AG04449 (cell line): Measurements from ENCODE around the gene UACA.

ENCODE experiments used
- CTCF ChIA-PET: fragments of 350-600 bp; formaldehyde crosslinking; extraction: SDS; loops from one replicate; lab custom pipeline; 2021; ENCODE audit warnings: antibody characterized with exemption; lab: Yijun Ruan, JAX
- POLR2A ChIA-PET: fragments of 400-600, 350-600 bp; formaldehyde crosslinking; extraction: SDS; loops from one replicate; lab custom pipeline; 2020; ENCODE audit warnings: antibody characterized with exemption, inconsistent platforms; lab: Yijun Ruan, JAX
- DNase-seq: peaks from one replicate; pipeline ENCODE4 v3.0.0-alpha.2; 2010; ENCODE audit warnings: low read depth, low spot score
- H3K4me3 ChIP-seq: 2 replicates; pipeline ENCODE4 v1.5.1; 2011; ENCODE audit warnings: low read depth, mild to moderate bottlenecking, control low read depth, low read length
- CTCF ChIP-seq: IDR thresholded peaks from one replicate; pipeline ENCODE4 v1.5.1; 2011; ENCODE audit warnings: mild to moderate bottlenecking, moderate library complexity, low read length, control low read depth, inconsistent platforms; ENCODE audit not compliant: insufficient read depth; ENCODE audit errors: missing control alignments

Gene UACA

GRCh38 chr15:70704731-70705130 lies 58.6 kb downstream of the UACA start:
- ChIA-PET POLR2A (no interaction called here), CTCF (interaction anchor here (1.1 to 4.8 kb wide), 4 partner anchors 9 to 108 kb away, joined by 3 to 28 read pairs (median 6); no protein-coding TSS in a partner anchor)
- no peak for TF ChIP-seq CTCF

DNA sequence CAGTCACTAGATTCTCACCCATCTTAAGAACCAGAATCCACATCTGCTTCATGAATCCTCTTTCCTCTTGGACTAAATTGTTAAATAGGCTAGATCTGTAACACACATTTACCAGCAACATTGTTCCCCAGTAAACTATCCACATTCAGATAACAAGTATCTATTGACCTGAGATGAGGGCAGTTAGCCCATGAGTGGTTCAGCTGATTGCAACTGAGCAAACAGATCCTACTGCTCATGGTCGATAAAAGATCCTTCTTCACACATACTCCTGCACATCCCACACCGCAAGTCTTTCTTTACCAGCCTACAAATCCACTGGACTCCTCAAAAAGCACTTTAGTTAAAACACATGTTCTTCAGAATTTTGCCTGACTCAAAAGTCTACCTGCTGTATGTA lies 59.2 kb downstream of the UACA start:
- ChIA-PET POLR2A (no interaction called here), CTCF (interaction anchor here (0.6 to 4.8 kb wide), 6 partner anchors 9 to 171 kb away, joined by 3 to 28 read pairs (median 4); no protein-coding TSS in a partner anchor)
- H3K4me3 ChIP-seq, result no peak overlapping the region

More at GRCh38 chr15:70704731-70705130, 58.6 kb downstream of the UACA start:
- no peak for DNase-seq
- no peak overlapping the region for H3K4me3 ChIP-seq

DNA sequence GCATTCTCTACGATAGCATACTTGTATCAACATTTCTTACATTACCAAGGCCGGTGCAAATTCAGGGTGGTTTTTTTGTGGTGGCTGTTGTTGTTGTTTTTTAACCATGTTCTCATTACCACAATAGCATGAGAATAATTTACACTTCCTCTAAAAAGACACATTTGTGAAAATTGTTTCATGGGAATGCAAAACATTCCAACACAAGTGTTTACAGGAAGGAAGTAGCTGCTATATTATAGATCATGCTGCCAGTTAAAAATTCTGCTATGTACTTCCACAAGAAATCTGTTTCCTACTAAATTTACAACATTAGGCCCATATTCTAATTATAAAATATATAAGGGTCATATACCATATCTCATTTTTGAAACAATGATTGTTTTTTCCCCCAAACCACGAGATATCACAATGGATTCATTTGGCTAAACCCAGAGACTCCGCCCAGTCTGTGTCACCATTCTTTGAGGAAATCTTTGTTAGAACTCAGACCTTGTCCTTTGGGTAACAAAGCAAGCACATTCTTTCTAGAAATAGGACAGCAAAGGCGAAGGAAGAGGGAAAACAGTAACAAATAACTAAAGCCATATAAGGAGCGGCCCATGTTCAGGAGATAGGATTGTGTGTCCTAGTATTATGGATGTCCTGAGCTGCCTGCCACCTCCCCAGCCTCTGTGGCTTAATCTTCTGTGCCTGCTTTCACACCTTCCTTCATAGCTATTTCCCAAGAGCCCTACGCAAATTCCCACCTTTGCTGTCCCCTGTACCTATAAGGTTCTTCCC lies 60.1 kb downstream of the UACA start:
- H3K4me3 ChIP-seq, result no peak overlapping the region
- ChIA-PET CTCF (interaction anchor here (0.7 to 4.8 kb wide), 8 partner anchors 8 to 171 kb away, joined by 3 to 28 read pairs (median 4); no protein-coding TSS in a partner anchor), POLR2A (interaction anchor here (1.6 kb wide), 1 partner anchor 20 kb away, joined by 5 read pairs; no protein-coding TSS in a partner anchor)
- no peak for DNase-seq
- no peak for TF ChIP-seq CTCF

More for the DNA sequence above, 59.2 kb downstream of the UACA start:
- no peak for DNase-seq
- TF ChIP-seq CTCF, result no peak

- POLR2A ChIA-PET, result interaction anchor here (1.6 kb wide), 1 partner anchor 19 kb away, joined by 5 read pairs; no protein-coding TSS in a partner anchor
- no peak for DNase-seq
- CTCF ChIA-PET, result interaction anchor here (0.7 to 4.8 kb wide), 8 partner anchors 9 to 110 kb away, joined by 3 to 28 read pairs (median 4); no protein-coding TSS in a partner anchor
- no peak for TF ChIP-seq CTCF
- H3K4me3 ChIP-seq, result no peak overlapping the region
These were observed 60.8 kb downstream of the UACA start for GRCh38 chr15:70702584-70702983.

- no peak for TF ChIP-seq CTCF
- ChIA-PET CTCF (interaction anchor here (0.9 to 4.8 kb wide), 7 partner anchors 10 to 110 kb away, joined by 3 to 28 read pairs (median 3); no protein-coding TSS in a partner anchor), POLR2A (interaction anchor here (0.5 to 1.6 kb wide), 2 partner anchors 19 to 1528 kb away, joined by 3 to 5 read pairs; no protein-coding TSS in a partner anchor)
- H3K4me3 ChIP-seq, result peak overlapping the region; percentile 29
- no peak for DNase-seq
These were observed 61.3 kb downstream of the UACA start for GRCh38 chr15:70701891-70702568.
